ENCODE data around the gene DPP4.

GRCh38 chr2:162018530-162018929 lies 55.5 kb downstream of the DPP4 start:
- TF ChIP-seq CTCF (IDR thresholded peaks at IDR 0.05; ENCODE audit: low read depth, low read length) (no peak), EZH2phosphoT487 (IDR thresholded peaks at IDR 0.05; ENCODE audit: low read depth) (no peak)
